Activated naive CD4-positive, alpha-beta T cell (primary cell): ENCODE measurements around the gene BCL11B.
"Not testable (repeated sequence)": the region's sequence is repeated elsewhere in the genome, so short reads cannot be mapped to it uniquely, and the experiment has no call there.

Experiments used
- DNase-seq, 4 experiments: peaks; one replicate each; lab custom pipeline; 2025; lab: John Stamatoyannopoulos, UW

The BCL11B gene

GRCh38 chr14:99200654-99201005, 71.4 kb downstream of the BCL11B start:
- no peak for DNase-seq

- no peak for DNase-seq
Measured at GRCh38 chr14:99199846-99200653, 71.9 kb downstream of the BCL11B start.

GRCh38 chr14:99198746-99199502, 73.1 kb downstream of the BCL11B start:
- DNase-seq = no peak

- no peak for DNase-seq
Measured at GRCh38 chr14:99196310-99196650, 75.7 kb downstream of the BCL11B start.

- DNase-seq = no peak
Measured at GRCh38 chr14:99195602-99196309, 76.2 kb downstream of the BCL11B start.

- DNase-seq = no peak
Measured at GRCh38 chr14:99194736-99195135, 77.3 kb downstream of the BCL11B start.

GRCh38 chr14:99194136-99194535, 77.9 kb downstream of the BCL11B start:
- no peak for DNase-seq

GRCh38 chr14:99192830-99193229, 79.2 kb downstream of the BCL11B start:
- DNase-seq = no peak

- no peak for DNase-seq
Measured at GRCh38 chr14:99192028-99192621, 79.9 kb downstream of the BCL11B start.

GRCh38 chr14:99191395-99192027, 80.5 kb downstream of the BCL11B start:
- peak in 1 of 4 experiments; percentile 48 for DNase-seq

GRCh38 chr14:99190696-99191394, 81.2 kb downstream of the BCL11B start:
- DNase-seq = peak in 1 of 4 experiments; percentile 43

GRCh38 chr14:99189201-99189801, 82.7 kb downstream of the BCL11B start:
- DNase-seq = peak in 2 of 4 experiments; percentile 40 to 54

GRCh38 chr14:99188731-99189191, 83.2 kb downstream of the BCL11B start:
- no peak for DNase-seq

GRCh38 chr14:99187858-99188257, 84.1 kb downstream of the BCL11B start:
- DNase-seq = no peak

GRCh38 chr14:99186956-99187690, 84.9 kb downstream of the BCL11B start:
- no peak for DNase-seq

GRCh38 chr14:99186336-99186735, 85.7 kb downstream of the BCL11B start:
- DNase-seq = not testable (repeated sequence)

- DNase-seq = no peak
Measured at GRCh38 chr14:99185436-99186068, 86.4 kb downstream of the BCL11B start.

- DNase-seq = no peak
Measured at GRCh38 chr14:99183716-99184115, 88.3 kb downstream of the BCL11B start.

GRCh38 chr14:99183311-99183710, 88.7 kb downstream of the BCL11B start:
- DNase-seq = no peak
